ENCODE data around the gene CD247. TPM values are rescaled to one million over a fixed set of nuclear protein-coding genes. Genes with fewer than 3 reads are reported as not detected.

The CD247 gene
- total and polyA plus RNA-seq, 10 of the 15 experiments (the other 5 are each of a cell fraction or from before 2014, with no cell fraction given), result 0.10 to 0.77 (median 0.30) TPM

DNA sequence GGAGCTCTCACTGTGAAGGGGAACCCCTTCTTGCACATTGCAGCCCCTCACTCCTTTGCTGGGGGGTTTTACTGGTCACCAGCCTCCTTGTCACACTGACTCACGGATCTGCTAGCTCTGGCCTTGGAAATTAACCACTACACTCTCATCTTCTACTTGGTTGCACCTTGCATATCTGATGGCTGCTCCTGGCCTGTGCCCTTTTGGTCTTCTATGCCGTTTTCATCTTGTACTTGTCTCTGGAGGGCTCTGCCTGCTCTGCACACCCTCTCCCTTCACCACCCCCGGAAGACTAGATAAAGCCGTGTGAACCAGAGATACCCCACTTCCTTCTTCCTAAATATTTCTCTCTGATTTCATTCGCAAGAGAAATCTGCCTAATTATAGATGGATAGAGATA, 44.6 kb downstream of the CD247 start:
- Histone ChIP-seq H3K4me3 (no peak overlapping the region), H3K9me3 (replicated peaks; ENCODE audit: control insufficient read depth, insufficient read depth, low read length) (no peaks in the 10 kb centered on the region), H3K36me3 (ENCODE audit: control insufficient read depth in 2 of 2, insufficient read depth in 2 of 2, low read length in 1 of 2) (no peaks in the 10 kb centered on the region), H3K27ac (ENCODE audit: control insufficient read depth, insufficient read depth) (no peak overlapping the region), H4K20me1 (ENCODE audit: control insufficient read depth, insufficient read depth) (no peaks in the 10 kb centered on the region), H3K4me1 (ENCODE audit: control insufficient read depth, insufficient read depth, low read length) (no peaks in the 10 kb centered on the region), H3K4me2 (ENCODE audit: control insufficient read depth, insufficient read depth) (no peak overlapping the region), H3K9ac (ENCODE audit: control insufficient read depth, insufficient read depth, low read length) (no peak overlapping the region), H3K79me2 (ENCODE audit: control insufficient read depth, insufficient read depth, low read length) (no peaks in the 10 kb centered on the region), H3K27me3 (replicated peaks in 1 of 2; ENCODE audit: control insufficient read depth in 2 of 2, insufficient read depth in 2 of 2, low read length in 1 of 2) (no peaks in the 10 kb centered on the region; a peak in 1 of 4 replicates), H2AFZ (ENCODE audit: control insufficient read depth, low read depth, low read length) (no peak overlapping the region; the same call in 1 of the 2 replicates)
- SMC1A ChIA-PET (ENCODE audit: uncharacterized antibody, unreplicated experiment), result no interaction called here
- TF ChIP-seq SREBF1 (IDR thresholded peaks at IDR 0.05; ENCODE audit: low read length) (no peak), FOXK2 (IDR thresholded peaks at IDR 0.05) (no peak), DPF2 (IDR thresholded peaks at IDR 0.05) (no peak), NFYB (IDR thresholded peaks at IDR 0.05; ENCODE audit: insufficient read depth, low read depth, low read length) (no peak), ZNF274 (IDR thresholded peaks at IDR 0.05; ENCODE audit: insufficient read depth, insufficient read length) (no peak), ZNF622 (IDR thresholded peaks at IDR 0.05) (no peak)
- TF ChIP-seq, protein P1, sequence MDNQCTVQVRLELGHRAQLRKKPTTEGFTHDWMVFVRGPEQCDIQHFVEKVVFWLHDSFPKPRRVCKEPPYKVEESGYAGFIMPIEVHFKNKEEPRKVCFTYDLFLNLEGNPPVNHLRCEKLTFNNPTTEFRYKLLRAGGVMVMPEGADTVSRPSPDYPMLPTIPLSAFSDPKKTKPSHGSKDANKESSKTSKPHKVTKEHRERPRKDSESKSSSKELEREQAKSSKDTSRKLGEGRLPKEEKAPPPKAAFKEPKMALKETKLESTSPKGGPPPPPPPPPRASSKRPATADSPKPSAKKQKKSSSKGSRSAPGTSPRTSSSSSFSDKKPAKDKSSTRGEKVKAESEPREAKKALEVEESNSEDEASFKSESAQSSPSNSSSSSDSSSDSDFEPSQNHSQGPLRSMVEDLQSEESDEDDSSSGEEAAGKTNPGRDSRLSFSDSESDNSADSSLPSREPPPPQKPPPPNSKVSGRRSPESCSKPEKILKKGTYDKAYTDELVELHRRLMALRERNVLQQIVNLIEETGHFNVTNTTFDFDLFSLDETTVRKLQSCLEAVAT (IDR thresholded peaks at IDR 0.05), result no peak
- in situ Hi-C loops (cut with MboI), result no loop called here
- FAIRE-seq, result no peak
- 38% methylated on average over 5 of the region's 5 CpGs for WGBS (ENCODE audit: insufficient coverage, insufficient replicate concordance, low lambda C conversion rate, missing lambda C conversion rate)
- POLR2A ChIA-PET, result no interaction called here
- CTCF ChIA-PET, result interaction anchor here (0.7 to 1.2 kb wide), 2 partner anchors 31 to 61 kb away, joined by 3 to 4 read pairs; no protein-coding TSS in a partner anchor
- no peak for DNase-seq (ENCODE audit: low read depth, low spot score)
- intact Hi-C loops (cut with micrococcal nuclease; ENCODE audit: unreplicated experiment), result no loop called here
- RAD21 ChIA-PET (ENCODE audit: unreplicated experiment), result no interaction called here
- ATAC-seq, result no peak
- BruUV-seq (replicated peaks), result no TSS peak
